ENCODE measurements around the gene AKR1C3. TPM values are rescaled to one million over a fixed set of nuclear protein-coding genes. Genes with fewer than 3 reads are reported as not detected.

Gene AKR1C3
- total RNA-seq, 1 donor from 2014 or later: 2.8 TPM

DNA sequence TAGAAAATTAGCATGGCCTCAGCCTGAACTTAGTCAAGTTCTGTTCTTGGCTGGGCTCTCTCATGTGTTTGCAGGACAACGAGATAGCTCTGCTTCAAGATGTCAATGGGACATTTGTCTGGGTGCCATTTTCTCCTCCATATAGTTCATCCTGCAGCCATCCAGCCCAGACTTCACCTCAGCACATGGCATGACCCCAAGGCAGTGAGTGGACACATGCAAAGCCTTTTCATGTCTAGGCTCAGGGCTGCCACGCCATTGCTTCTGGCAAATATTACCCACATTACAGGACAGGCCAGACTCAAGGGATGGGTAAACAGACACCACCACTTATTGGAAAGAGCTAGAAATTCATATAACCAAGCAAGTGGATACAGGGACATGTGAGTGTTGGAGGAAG is 9.3 kb downstream of the AKR1C3 start:
- no peaks in the 10 kb centered on the region for H3K9me3 Mint-ChIP-seq
- H3K4me2 ChIP-seq: no peak overlapping the region

DNA sequence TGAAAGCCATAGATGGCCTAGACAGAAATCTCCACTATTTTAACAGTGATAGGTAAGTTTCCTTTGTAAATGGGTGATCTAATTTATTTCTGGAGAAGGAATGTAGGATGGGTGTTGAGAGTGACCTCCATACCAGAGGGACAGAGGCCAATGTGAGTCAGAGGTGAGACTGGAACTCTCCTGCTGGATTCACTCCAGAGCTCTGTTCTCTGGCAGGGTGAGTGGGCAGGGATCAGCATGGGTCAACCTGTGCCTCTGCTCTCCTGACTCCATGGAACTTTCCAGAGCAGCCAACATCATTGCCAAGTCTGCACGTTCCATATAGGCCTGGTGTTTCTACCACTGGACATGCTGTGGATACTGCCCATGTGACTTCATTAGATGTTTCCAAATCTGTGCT is 11.4 kb downstream of the AKR1C3 start:
- Histone ChIP-seq H3K9ac (no peak overlapping the region), H2AFZ (replicated peaks) (no peak overlapping the region), H3K27ac (no peak overlapping the region), H3K4me1 (no peaks in the 10 kb centered on the region), H3K79me2 (ENCODE audit: low read depth) (no peaks in the 10 kb centered on the region), H4K20me1 (ENCODE audit: low read depth) (no peaks in the 10 kb centered on the region), H3K4me3 (no peak overlapping the region), H3K9me3 (ENCODE audit: low read depth) (no peaks in the 10 kb centered on the region), H3K4me2 (no peak overlapping the region), H3K27me3 (no peaks in the 10 kb centered on the region), H3F3A (ENCODE audit: low read depth) (no peaks in the 10 kb centered on the region), H3K36me3 (no peaks in the 10 kb centered on the region)
- Mint-ChIP-seq H3K36me3 (no peaks in the 10 kb centered on the region), H3K27ac (no peak overlapping the region), H3K27me3 (ENCODE audit: insufficient read depth, low read depth) (peaks cover 2% of the 10 kb centered on the region), H3K9me3 (peaks cover 2% of the 10 kb centered on the region), H3K4me1 (no peaks in the 10 kb centered on the region), H3K4me3 (no peak overlapping the region)
- no peak for DNase-seq (ENCODE audit: low spot score)
- no peak for TF ChIP-seq CTCF (IDR thresholded peaks at IDR 0.05)
- TF ChIP-seq EZH2phosphoT487 (IDR thresholded peaks at IDR 0.05): no peak
- TF ChIP-seq EZH2 (IDR thresholded peaks at IDR 0.05): no peak

More for the DNA sequence above, 9.3 kb downstream of the AKR1C3 start:
- no peak for DNase-seq (ENCODE audit: low spot score)
- Mint-ChIP-seq H3K4me1 (no peaks in the 10 kb centered on the region), H3K27me3 (ENCODE audit: insufficient read depth, low read depth) (no peaks in the 10 kb centered on the region), H3K36me3 (no peaks in the 10 kb centered on the region), H3K27ac (no peak overlapping the region), H3K4me3 (no peak overlapping the region)
- H3K27ac ChIP-seq: no peak overlapping the region
- no peak for TF ChIP-seq EZH2 (IDR thresholded peaks at IDR 0.05)
- no peak for TF ChIP-seq EZH2phosphoT487 (IDR thresholded peaks at IDR 0.05)
- TF ChIP-seq CTCF (IDR thresholded peaks at IDR 0.05): no peak
- no peak overlapping the region for H2AFZ ChIP-seq (replicated peaks)
- H3K9me3 ChIP-seq (ENCODE audit: low read depth): no peaks in the 10 kb centered on the region
- no peak overlapping the region for H3K9ac ChIP-seq
- H3K27me3 ChIP-seq: no peaks in the 10 kb centered on the region
- H3K36me3 ChIP-seq: no peaks in the 10 kb centered on the region
- no peaks in the 10 kb centered on the region for H3K4me1 ChIP-seq
- H3K79me2 ChIP-seq (ENCODE audit: low read depth): no peaks in the 10 kb centered on the region
- H4K20me1 ChIP-seq (ENCODE audit: low read depth): no peaks in the 10 kb centered on the region
- H3K4me3 ChIP-seq: no peak overlapping the region
- H3F3A ChIP-seq (ENCODE audit: low read depth): no peaks in the 10 kb centered on the region

- Histone ChIP-seq H3K79me2 (ENCODE audit: low read depth) (no peaks in the 10 kb centered on the region), H3K9me3 (ENCODE audit: low read depth) (no peaks in the 10 kb centered on the region), H3F3A (ENCODE audit: low read depth) (no peaks in the 10 kb centered on the region), H3K4me3 (no peak overlapping the region), H3K27me3 (no peaks in the 10 kb centered on the region), H3K4me1 (no peaks in the 10 kb centered on the region), H4K20me1 (ENCODE audit: low read depth) (no peaks in the 10 kb centered on the region), H3K27ac (no peak overlapping the region), H3K9ac (no peak overlapping the region), H3K36me3 (no peaks in the 10 kb centered on the region), H3K4me2 (no peak overlapping the region), H2AFZ (replicated peaks) (no peak overlapping the region)
- no peak overlapping the region for H3K4me3 Mint-ChIP-seq
- H3K4me1 Mint-ChIP-seq: no peaks in the 10 kb centered on the region
- no peak for DNase-seq (ENCODE audit: low spot score)
- H3K9me3 Mint-ChIP-seq: peaks cover 2% of the 10 kb centered on the region
- no peak overlapping the region for H3K27ac Mint-ChIP-seq
- H3K27me3 Mint-ChIP-seq (ENCODE audit: insufficient read depth, low read depth): peaks cover 2% of the 10 kb centered on the region
- H3K36me3 Mint-ChIP-seq: no peaks in the 10 kb centered on the region
- TF ChIP-seq CTCF (IDR thresholded peaks at IDR 0.05) (no peak), EZH2phosphoT487 (IDR thresholded peaks at IDR 0.05) (no peak), EZH2 (IDR thresholded peaks at IDR 0.05) (no peak)
Measured at GRCh38 chr10:5106553-5106952, 12.3 kb downstream of the AKR1C3 start.

All from neural progenitor cell (in vitro differentiated cells).